ENCODE data around the gene PSORS1C2. TPM values are rescaled to one million over a fixed set of nuclear protein-coding genes. Genes with fewer than 3 reads are reported as not detected.

Gene PSORS1C2
- total RNA-seq, 1 donor from 2014 or later: not detected

GRCh38 chr6:31092769-31093505, 45.9 kb downstream of the PSORS1C2 start:
- DNase-seq: no peak
- ATAC-seq (ENCODE audit: poor library complexity): no peak
- intact Hi-C loops (cut with DNase I): no loop called here

GRCh38 chr6:31092238-31092637, 46.6 kb downstream of the PSORS1C2 start:
- no peak for ATAC-seq (ENCODE audit: poor library complexity)
- intact Hi-C loops (cut with DNase I): no loop called here

GRCh38 chr6:31091680-31092079, 47.2 kb downstream of the PSORS1C2 start:
- ATAC-seq (ENCODE audit: poor library complexity) (no peak), DNase-seq (no peak)
- intact Hi-C loops (cut with DNase I): no loop called here

More at GRCh38 chr6:31092238-31092637, 46.6 kb downstream of the PSORS1C2 start:
- DNase-seq: no peak

GRCh38 chr6:31090973-31091364, 47.9 kb downstream of the PSORS1C2 start:
- no peak for ATAC-seq (ENCODE audit: poor library complexity)
- no peak for DNase-seq
- intact Hi-C loops (cut with DNase I): no loop called here

GRCh38 chr6:31090275-31090972, 48.4 kb downstream of the PSORS1C2 start:
- DNase-seq (no peak), ATAC-seq (ENCODE audit: poor library complexity) (no peak)
- intact Hi-C loops (cut with DNase I): no loop called here

Other genes with a start within 250 kb of the PSORS1C2 start
- gene GTF2H4, start 230.9 kb downstream of the PSORS1C2 start, total RNA-seq: 23.6 TPM
- 17.2 TPM for gene VARS2, start 224.8 kb downstream of the PSORS1C2 start, total RNA-seq
- not detected for gene SFTA2, start 206.9 kb downstream of the PSORS1C2 start, total RNA-seq
- gene MUCL3, start 198.1 kb downstream of the PSORS1C2 start, total RNA-seq: not detected
- gene MUC21, start 155.3 kb downstream of the PSORS1C2 start, total RNA-seq: not detected
- 0.19 TPM for gene MUC22, start 128.6 kb downstream of the PSORS1C2 start, total RNA-seq
- not detected for gene C6orf15, start 26.5 kb downstream of the PSORS1C2 start, total RNA-seq
- 1.2 TPM for gene PSORS1C1, start 24.3 kb downstream of the PSORS1C2 start, total RNA-seq
- gene CDSN, start 18.6 kb downstream of the PSORS1C2 start, total RNA-seq: not detected
- 10.9 TPM for gene CCHCR1, start 18.7 kb upstream of the PSORS1C2 start, total RNA-seq
- 3.6 TPM for gene TCF19, start 19.5 kb upstream of the PSORS1C2 start, total RNA-seq
- gene POU5F1, start 31.6 kb upstream of the PSORS1C2 start, total RNA-seq: 0.94 TPM
- 156 TPM for gene HLA-C, start 133.0 kb upstream of the PSORS1C2 start, total RNA-seq
- 398 TPM for gene HLA-B, start 218.1 kb upstream of the PSORS1C2 start, total RNA-seq

Data from Right ventricle myocardium superior (tissue), 1 donor.